HepG2 (cell line): Measurements from ENCODE around the gene PPP1R18. TPM values are rescaled to one million over a fixed set of nuclear protein-coding genes. Genes with fewer than 3 reads are reported as not detected.

Experiments
- ATF2 ChIP-seq: sonication (generic); formaldehyde crosslinking; IDR thresholded peaks from 2 replicates; pipeline ENCODE4 v1.4.0; 2020; ENCODE audit warnings: missing genetic modification reagents
- BATF2 ChIP-seq: sonication (generic); formaldehyde crosslinking; IDR thresholded peaks from 2 replicates; pipeline ENCODE4 v1.8.0; 2022; ENCODE audit warnings: mild to moderate bottlenecking, missing genetic modification reagents, moderate library complexity
- BCL6 ChIP-seq: IDR thresholded peaks from 2 replicates; pipeline ENCODE4 v1.6.1; 2016; ENCODE audit warnings: missing genetic modification reagents, missing compliant biosample characterization
- BORCS8-MEF2B ChIP-seq: sonication (generic); formaldehyde crosslinking; IDR thresholded peaks from 2 replicates; pipeline ENCODE4 v1.8.0; 2022; ENCODE audit warnings: mild to moderate bottlenecking, missing genetic modification reagents
- CAMTA2 ChIP-seq: sonication (generic); formaldehyde crosslinking; IDR thresholded peaks from 2 replicates; pipeline ENCODE4 v1.4.0; 2020; ENCODE audit warnings: mild to moderate bottlenecking, missing genetic modification reagents, borderline replicate concordance
- EZH2 ChIP-seq: conservative IDR thresholded peaks from 2 replicates; pipeline ENCODE4 v1.6.1; 2012; ENCODE audit warnings: mild to moderate bottlenecking, low read depth, low read length, moderate library complexity
- IRF1 ChIP-seq: sonication (generic); formaldehyde crosslinking; IDR thresholded peaks from 2 replicates; pipeline ENCODE4 v1.4.0; 2020; ENCODE audit warnings: low read depth, mild to moderate bottlenecking, missing genetic modification reagents
- KDM6A ChIP-seq: IDR thresholded peaks from 2 replicates; pipeline ENCODE4 v1.6.1; 2016; ENCODE audit warnings: low read depth
- MAFG ChIP-seq: sonication (generic); formaldehyde crosslinking; IDR thresholded peaks from 2 replicates; pipeline ENCODE4 v1.5.1; 2020; ENCODE audit warnings: mild to moderate bottlenecking, missing genetic modification reagents
- MIER3 ChIP-seq: IDR thresholded peaks from 2 replicates; pipeline ENCODE4 v1.6.1; 2016; ENCODE audit warnings: missing compliant biosample characterization, borderline replicate concordance
- MLXIP ChIP-seq: sonication (generic); formaldehyde crosslinking; IDR thresholded peaks from 2 replicates; pipeline ENCODE4 v1.9.0; 2021; ENCODE audit warnings: missing genetic modification reagents, borderline replicate concordance
- NR2C2 ChIP-seq: sonication (generic); formaldehyde crosslinking; IDR thresholded peaks from 2 replicates; pipeline ENCODE4 v1.4.0; 2020; ENCODE audit warnings: missing genetic modification reagents, mild to moderate bottlenecking, moderate library complexity, borderline replicate concordance
- RFXAP ChIP-seq: sonication (generic); formaldehyde crosslinking; IDR thresholded peaks from 2 replicates; pipeline ENCODE4 v1.4.0; 2020; ENCODE audit warnings: missing genetic modification reagents, borderline replicate concordance
- TP53 ChIP-seq: sonication (generic); formaldehyde crosslinking; conservative IDR thresholded peaks from 2 replicates; pipeline ENCODE4 v1.4.0; 2020; ENCODE audit warnings: missing genetic modification reagents
- ZC3H4 ChIP-seq: sonication (generic); formaldehyde crosslinking; IDR thresholded peaks from 2 replicates; pipeline ENCODE4 v1.4.0; 2020; ENCODE audit warnings: missing genetic modification reagents, borderline replicate concordance
- ZGPAT ChIP-seq: IDR thresholded peaks from 2 replicates; pipeline ENCODE4 v1.6.1; 2016; ENCODE audit warnings: mild to moderate bottlenecking
- ZNF136 ChIP-seq: sonication (generic); formaldehyde crosslinking; IDR thresholded peaks from 2 replicates; pipeline ENCODE4 v1.8.1; 2022; ENCODE audit warnings: low read depth, mild to moderate bottlenecking, moderate library complexity, missing genetic modification reagents
- ZNF18 ChIP-seq: sonication (generic); formaldehyde crosslinking; IDR thresholded peaks from 2 replicates; pipeline ENCODE4 v1.8.0; 2022; ENCODE audit warnings: mild to moderate bottlenecking, missing genetic modification reagents; ENCODE audit not compliant: insufficient replicate concordance
- ZNF468 ChIP-seq: sonication (generic); formaldehyde crosslinking; IDR thresholded peaks from 2 replicates; pipeline ENCODE4 v1.8.0; 2022; ENCODE audit warnings: mild to moderate bottlenecking, moderate library complexity, missing genetic modification reagents
- ZNF558 ChIP-seq: sonication (generic); formaldehyde crosslinking; IDR thresholded peaks from 2 replicates; pipeline ENCODE4 v1.9.0; 2022; ENCODE audit warnings: mild to moderate bottlenecking, missing genetic modification reagents, borderline replicate concordance
- ZNF577 ChIP-seq: sonication (generic); formaldehyde crosslinking; IDR thresholded peaks from 2 replicates; pipeline ENCODE4 v1.4.0; 2020; ENCODE audit warnings: mild to moderate bottlenecking, low read depth, missing genetic modification reagents, borderline replicate concordance
- polyA plus RNA-seq, 8 experiments: library from polyadenylated mRNA; depleted of rRNA in 3 of 8; stranded (reverse) in 7 of 8; unstranded in 1 of 8; fragments of >200 nt; fragmentation: Illumina TruSeq in 4 of 8; extraction: Trizol in 4 of 8; gene quantifications; 2 replicates each; pipeline versions ENCODE4 v1.2.1 to v1.2.3, GENCODE V29; 2011 to 2016; ENCODE audit warnings: low read depth in 4 of 8, missing spikeins in 1 of 8, mixed read lengths in 1 of 8; ENCODE audit not compliant: insufficient read depth in 1 of 8
- total RNA-seq, 5 experiments: library from RNA; depleted of rRNA; stranded (reverse); fragments of >200 nt; fragmentation: Illumina TruSeq; extraction: Trizol; gene quantifications; 2 replicates each; pipeline ENCODE4 v1.2.3, GENCODE V29; 2016; ENCODE audit warnings: low read depth in 1 of 5

Gene PPP1R18
- total and polyA plus RNA-seq, 2 of the 13 experiments (the other 11 are each of a cell fraction or from before 2014, with no cell fraction given): 4.9 to 9.2 TPM

- TF ChIP-seq ZNF18 (no peak), ATF2 (CRISPR knock-in tag) (no peak), MIER3 (CRISPR knock-in tag) (no peak), NR2C2 (CRISPR knock-in tag) (0 out of 2 replicates have a peak, but pooled peaks have one; percentile 15), RFXAP (CRISPR knock-in tag) (no peak), BCL6 (no peak), ZNF468 (no peak), BORCS8-MEF2B (no peak), ZNF577 (CRISPR knock-in tag) (no peak), CAMTA2 (CRISPR knock-in tag) (no peak), KDM6A (CRISPR knock-in tag) (no peak), TP53 (CRISPR knock-in tag) (0 out of 2 replicates have a peak, but pooled peaks have one; percentile 37), ZC3H4 (CRISPR knock-in tag) (peak; percentile 56; the same call in 1 of the 2 replicates), ZNF558 (CRISPR knock-in tag) (0 out of 2 replicates have a peak, but pooled peaks have one; percentile 78), ZNF136 (CRISPR knock-in tag) (no peak), ZGPAT (CRISPR knock-in tag) (no peak), EZH2 (no peak), IRF1 (no peak), MLXIP (CRISPR knock-in tag) (no peak), BATF2 (CRISPR knock-in tag) (0 out of 2 replicates have a peak, but pooled peaks have one; percentile 68), MAFG (CRISPR knock-in tag) (no peak)
Measured at GRCh38 chr6:30720738-30721197, 34.3 kb upstream of the PPP1R18 start (continued).
